Subcutaneous adipose tissue (tissue), 4 donors: ENCODE results near the gene DNAJC3. TPM values are rescaled to one million over a fixed set of nuclear protein-coding genes. Genes with fewer than 3 reads are reported as not detected.

ENCODE experiments used
- total RNA-seq, 4 donors: library from RNA; depleted of rRNA; stranded (reverse); fragments of >200 nt; gene quantifications; one replicate each; pipeline ENCODE4 v1.1.0, GENCODE V29; 2016
- TF ChIP-seq, protein P1 (sequence below): fragments of 450-650 bp; IDR thresholded peaks from one replicate; pipeline ENCODE4 v1.5.1; 2016; ENCODE audit warnings: low read depth, mild to moderate bottlenecking, control low read depth, antibody characterized with exemption, moderate library complexity

DNAJC3 gene
- total RNA-seq, 4 donors from 2014 or later: 36.4 to 85.8 (median 51.7) TPM

DNA sequence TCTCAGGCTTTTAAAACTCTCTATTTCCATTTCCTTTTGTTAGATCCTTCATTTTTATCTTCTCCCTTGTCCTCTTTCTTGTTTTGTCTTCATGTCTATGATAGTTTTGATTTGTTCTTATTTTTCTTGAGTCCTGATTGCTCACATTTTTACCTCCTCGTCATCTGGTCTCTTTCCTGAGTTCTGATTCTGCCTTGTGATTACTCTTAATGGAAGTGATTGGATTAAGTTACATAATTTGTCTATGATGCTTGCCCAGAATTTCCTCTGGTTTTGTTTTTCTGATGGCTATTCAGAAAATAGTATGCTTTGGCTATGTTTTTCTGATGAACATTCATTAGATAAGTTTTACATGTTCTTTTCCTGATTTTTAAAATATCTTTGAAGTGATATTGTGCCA is 102.6 kb downstream of the DNAJC3 start:
- TF ChIP-seq, protein P1, sequence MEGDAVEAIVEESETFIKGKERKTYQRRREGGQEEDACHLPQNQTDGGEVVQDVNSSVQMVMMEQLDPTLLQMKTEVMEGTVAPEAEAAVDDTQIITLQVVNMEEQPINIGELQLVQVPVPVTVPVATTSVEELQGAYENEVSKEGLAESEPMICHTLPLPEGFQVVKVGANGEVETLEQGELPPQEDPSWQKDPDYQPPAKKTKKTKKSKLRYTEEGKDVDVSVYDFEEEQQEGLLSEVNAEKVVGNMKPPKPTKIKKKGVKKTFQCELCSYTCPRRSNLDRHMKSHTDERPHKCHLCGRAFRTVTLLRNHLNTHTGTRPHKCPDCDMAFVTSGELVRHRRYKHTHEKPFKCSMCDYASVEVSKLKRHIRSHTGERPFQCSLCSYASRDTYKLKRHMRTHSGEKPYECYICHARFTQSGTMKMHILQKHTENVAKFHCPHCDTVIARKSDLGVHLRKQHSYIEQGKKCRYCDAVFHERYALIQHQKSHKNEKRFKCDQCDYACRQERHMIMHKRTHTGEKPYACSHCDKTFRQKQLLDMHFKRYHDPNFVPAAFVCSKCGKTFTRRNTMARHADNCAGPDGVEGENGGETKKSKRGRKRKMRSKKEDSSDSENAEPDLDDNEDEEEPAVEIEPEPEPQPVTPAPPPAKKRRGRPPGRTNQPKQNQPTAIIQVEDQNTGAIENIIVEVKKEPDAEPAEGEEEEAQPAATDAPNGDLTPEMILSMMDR: no peak

DNA sequence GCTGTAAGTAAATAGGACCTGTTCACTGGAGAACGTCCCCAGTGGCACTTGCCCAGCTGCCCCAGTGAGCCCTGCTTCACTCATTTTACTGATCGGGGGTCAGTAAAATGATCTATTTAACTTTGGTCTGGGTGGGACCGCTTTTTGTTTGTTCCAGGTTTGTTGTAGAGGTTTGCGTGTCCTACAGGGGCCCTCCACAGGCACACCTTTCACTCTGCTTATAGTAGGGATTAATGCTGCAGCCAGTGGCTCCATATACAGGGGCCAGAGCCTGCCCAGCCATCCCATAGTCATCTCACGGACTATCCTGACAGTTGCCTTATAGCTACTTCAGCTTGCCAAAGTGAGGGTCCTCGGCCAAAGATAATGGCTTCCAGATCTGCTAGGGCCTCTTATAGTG is 104.1 kb downstream of the DNAJC3 start:
- TF ChIP-seq, protein P1: no peak

DNA sequence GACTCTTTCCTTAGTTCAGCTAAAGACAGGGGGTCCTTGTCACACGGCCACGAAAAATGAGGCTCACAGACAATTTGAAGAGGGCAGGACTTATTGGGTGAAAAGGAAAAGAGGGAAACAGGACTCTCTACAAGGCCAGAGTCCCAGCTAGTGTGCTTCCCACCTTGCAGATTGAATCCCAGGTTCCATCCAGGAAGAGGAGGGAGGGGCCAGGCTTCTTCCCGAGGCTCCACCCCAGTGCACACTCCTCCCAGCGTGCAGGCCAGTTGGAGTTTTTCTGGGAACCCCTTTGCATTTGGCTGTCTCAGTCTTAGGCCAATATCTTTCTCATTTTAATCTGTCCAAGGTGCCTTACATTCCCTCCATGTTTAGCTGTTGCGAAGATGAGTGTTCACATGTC is 106.8 kb downstream of the DNAJC3 start:
- TF ChIP-seq, protein P1: no peak

DNA sequence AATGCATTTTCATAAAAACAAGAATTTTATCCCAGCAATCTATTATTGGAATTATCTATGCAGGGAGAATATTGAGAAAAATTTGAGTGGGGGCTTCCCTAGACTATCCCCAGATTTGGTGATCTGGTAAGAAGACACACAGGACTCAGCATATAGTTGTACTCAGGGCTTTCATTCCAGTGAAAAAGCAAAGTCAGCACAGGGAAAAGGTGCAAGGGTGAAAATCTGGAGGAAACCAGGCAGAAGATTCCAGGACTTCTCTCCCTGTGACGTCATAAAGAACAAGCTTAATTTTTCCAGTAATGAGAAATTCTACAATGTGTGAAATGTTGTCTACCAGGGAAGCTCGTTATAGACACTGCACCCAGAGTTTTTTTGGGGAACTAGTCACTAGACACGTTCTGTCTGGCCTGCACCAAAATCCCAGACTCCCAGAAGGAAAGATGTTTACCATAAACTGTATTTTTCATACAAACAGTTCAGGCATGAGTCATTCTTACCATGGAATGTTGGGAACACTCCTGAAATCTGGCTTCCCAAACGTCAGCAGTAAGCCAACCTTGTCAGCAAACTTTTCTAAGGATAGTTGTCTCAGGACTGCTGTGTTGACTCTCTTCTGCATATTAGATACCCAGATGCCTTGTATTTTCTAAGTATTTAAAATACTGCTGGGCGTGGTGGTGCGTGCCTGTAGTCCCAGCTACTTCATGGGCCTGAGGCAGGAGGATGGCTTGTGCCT is 107.4 kb downstream of the DNAJC3 start:
- TF ChIP-seq, protein P1: no peak

DNA sequence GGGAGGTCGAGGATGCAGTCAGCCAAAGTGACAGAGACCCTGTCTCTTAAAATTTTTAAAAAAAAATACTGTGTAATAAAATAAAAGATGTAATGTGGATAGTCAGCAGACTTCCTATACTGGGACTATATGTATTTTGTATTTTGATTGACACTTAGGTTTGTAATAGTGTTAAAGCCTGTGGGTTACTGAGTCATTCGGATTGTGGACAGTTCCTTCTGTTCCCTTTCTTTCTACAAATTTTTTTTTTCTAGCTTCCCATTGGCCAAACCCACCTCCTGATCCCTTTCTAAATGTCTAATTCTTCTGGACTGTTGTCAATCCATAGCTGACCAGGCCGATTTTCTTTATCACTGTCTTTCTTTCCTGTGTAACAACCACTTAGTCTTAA is 108.0 kb downstream of the DNAJC3 start:
- TF ChIP-seq, protein P1: no peak

DNA sequence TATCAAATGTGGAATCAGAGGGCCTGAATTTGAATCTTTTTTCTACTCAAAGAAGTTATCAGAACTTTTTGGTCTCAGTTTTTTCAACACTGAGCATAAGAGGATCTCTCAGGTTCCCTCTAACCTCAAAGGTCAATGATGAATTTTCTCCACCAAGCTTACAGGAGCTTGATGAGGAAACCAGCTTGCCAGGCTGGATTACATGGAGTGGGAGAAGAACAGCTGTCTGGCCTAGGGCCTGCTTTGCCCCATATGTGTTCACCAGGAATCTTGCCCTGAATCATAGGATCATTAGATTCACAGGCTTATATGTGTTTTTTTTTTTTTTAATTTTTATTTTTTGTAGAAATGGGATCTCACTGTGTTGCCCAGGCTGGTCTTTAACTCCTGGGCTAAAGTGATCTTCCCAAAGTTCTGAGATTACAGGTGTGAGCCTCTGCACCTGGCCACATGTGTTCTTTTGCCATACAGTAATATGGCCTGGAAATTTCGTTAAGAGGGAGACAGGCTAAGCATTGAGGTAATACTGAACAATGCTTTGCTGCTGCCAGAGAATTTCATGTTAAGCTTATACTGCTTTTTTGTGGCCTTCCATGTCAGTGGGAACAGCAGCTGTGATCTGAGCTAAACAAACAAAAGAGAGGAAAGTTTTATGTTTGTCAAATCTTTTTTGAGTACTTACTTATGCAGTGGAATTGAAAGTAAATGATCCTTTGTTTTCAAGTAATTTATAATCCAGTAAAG is 110.6 kb downstream of the DNAJC3 start:
- TF ChIP-seq, protein P1: no peak

DNA sequence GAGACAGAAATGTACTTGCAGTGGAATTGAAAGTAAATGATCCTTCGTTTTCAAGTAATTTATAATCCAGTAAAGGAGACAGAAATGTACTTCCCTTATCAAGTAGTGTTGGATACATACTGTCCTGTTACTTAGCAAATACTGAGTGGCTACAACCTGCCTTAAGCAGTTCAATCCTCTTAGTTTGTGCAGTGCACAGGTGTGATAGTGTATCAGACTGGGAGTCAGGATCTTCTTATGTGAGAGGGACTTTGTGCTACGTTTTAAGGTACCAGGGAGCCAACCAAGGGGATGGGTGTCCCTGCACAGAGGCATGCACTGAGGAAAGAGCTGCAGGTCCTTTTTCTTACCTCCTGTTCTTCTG is 111.1 kb downstream of the DNAJC3 start:
- TF ChIP-seq, protein P1: no peak
